Osteocyte (in vitro differentiated cells): Measurements from ENCODE around the gene TMC2. TPM values are rescaled to one million over a fixed set of nuclear protein-coding genes. Genes with fewer than 3 reads are reported as not detected.

Experiments
- DNase-seq: peaks from one replicate; pipeline ENCODE4 v3.0.0; 2021; ENCODE audit warnings: mixed read lengths; ENCODE audit not compliant: unreplicated experiment; ENCODE audit errors: extremely low spot score
- H3K27ac Mint-ChIP-seq: one replicate; pipeline ENCODE4 v1.8.0; 2021; ENCODE audit warnings: mild to moderate bottlenecking, mixed read lengths; ENCODE audit not compliant: unreplicated experiment
- H3K27me3 Mint-ChIP-seq: one replicate; pipeline ENCODE4 v1.8.0; 2021; ENCODE audit warnings: mixed read lengths; ENCODE audit not compliant: unreplicated experiment
- H3K36me3 Mint-ChIP-seq: one replicate; pipeline ENCODE4 v1.8.0; 2021; ENCODE audit warnings: mixed read lengths; ENCODE audit not compliant: unreplicated experiment
- H3K4me1 Mint-ChIP-seq: one replicate; pipeline ENCODE4 v1.8.0; 2021; ENCODE audit warnings: mixed read lengths; ENCODE audit not compliant: unreplicated experiment
- H3K4me3 Mint-ChIP-seq: one replicate; pipeline ENCODE4 v1.8.0; 2021; ENCODE audit warnings: mild to moderate bottlenecking, moderate library complexity, mixed read lengths; ENCODE audit not compliant: unreplicated experiment
- H3K9me3 Mint-ChIP-seq: one replicate; pipeline ENCODE4 v1.8.0; 2021; ENCODE audit warnings: mixed read lengths; ENCODE audit not compliant: unreplicated experiment
- total RNA-seq: library from RNA; stranded (reverse); gene quantifications from 2 replicates; pipeline ENCODE4 v1.2.1, GENCODE V29; 2021
- TF ChIP-seq, protein P1 (sequence below): fragments of 200-600 bp; sonication (generic); IDR thresholded peaks from 2 replicates; pipeline ENCODE4 v1.5.0; 2021; ENCODE audit warnings: antibody characterized with exemption, mild to moderate bottlenecking, moderate library complexity

Gene TMC2
- total RNA-seq, 1 donor from 2014 or later: not detected

DNA sequence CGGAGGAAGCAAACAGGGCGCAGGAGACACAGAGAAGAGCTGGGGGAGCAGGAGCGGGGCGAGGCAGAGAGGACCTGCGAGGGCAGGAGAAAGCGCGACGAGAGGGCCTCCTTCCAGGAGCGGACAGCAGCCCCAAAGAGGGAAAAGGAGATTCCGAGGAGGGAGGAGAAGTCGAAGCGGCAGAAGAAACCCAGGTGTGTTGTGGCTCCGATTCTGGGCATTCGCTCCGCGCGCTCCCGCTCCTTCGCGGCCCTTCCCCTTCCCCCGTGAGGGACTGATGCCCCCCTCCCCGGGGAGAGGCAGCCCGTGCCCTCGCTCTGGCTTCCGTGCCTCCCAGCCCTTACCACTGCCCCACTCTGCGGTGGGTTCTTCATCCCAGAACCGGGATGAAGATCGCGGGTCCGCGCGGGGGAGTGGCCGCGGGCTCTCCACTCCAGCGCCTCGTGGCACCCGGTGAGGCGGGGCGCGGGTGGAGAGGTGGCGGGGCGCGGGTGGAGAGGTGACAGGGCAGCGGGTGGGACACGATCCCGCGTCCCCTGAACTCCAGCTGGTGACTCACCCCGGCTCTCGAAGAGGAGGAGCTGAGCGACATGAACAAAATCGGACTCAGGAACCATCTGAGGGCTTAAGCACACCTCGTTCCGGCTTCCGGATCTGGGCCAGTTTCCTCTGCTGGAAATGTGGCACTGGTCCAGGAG, 22.4 kb downstream of the TMC2 start:
- Mint-ChIP-seq H3K4me1 (peaks cover 3% of the 10 kb centered on the region), H3K27ac (no peak overlapping the region), H3K36me3 (no peaks in the 10 kb centered on the region), H3K27me3 (peaks cover 71% of the 10 kb centered on the region), H3K4me3 (no peak overlapping the region), H3K9me3 (no peaks in the 10 kb centered on the region)
- TF ChIP-seq, protein P1, sequence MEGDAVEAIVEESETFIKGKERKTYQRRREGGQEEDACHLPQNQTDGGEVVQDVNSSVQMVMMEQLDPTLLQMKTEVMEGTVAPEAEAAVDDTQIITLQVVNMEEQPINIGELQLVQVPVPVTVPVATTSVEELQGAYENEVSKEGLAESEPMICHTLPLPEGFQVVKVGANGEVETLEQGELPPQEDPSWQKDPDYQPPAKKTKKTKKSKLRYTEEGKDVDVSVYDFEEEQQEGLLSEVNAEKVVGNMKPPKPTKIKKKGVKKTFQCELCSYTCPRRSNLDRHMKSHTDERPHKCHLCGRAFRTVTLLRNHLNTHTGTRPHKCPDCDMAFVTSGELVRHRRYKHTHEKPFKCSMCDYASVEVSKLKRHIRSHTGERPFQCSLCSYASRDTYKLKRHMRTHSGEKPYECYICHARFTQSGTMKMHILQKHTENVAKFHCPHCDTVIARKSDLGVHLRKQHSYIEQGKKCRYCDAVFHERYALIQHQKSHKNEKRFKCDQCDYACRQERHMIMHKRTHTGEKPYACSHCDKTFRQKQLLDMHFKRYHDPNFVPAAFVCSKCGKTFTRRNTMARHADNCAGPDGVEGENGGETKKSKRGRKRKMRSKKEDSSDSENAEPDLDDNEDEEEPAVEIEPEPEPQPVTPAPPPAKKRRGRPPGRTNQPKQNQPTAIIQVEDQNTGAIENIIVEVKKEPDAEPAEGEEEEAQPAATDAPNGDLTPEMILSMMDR: no peak
- no peak for DNase-seq

DNA sequence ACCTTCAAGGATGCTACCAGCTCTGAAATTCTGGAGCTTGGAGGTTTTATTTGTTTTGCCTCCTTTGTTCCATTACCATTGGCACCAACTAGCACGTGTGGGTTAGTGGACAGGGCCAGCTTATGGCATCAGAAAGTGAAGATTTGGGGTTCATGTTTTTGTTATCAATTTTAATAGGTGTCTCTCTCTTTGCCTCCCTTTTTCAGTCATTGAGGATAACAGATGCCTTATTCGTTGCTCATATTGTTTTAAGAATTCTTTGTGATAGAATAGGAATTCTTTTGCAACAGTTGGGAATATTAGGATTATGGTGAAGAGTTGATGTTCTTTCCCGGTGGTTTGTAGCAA, 22.9 kb downstream of the TMC2 start:
- H3K27me3 Mint-ChIP-seq: peaks cover 66% of the 10 kb centered on the region

DNA sequence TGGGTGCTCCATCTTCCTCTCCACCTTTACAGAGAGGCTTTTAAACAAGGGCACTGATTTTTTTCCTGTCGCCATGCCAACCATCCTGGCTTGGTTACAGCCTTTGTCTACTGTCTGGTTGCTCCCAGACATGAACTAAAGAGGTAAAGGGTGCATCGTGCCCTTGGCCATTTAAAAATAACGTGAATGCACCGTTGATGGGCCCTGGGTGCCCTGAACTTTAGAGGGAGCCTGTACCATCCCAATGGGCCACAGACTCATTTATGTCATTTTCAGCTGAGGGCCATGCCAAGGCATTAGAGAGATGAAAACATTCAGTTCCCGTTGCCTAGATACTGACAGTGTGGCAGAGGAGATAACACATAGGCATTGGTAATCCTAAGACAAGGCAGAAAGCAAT, 23.3 kb downstream of the TMC2 start:
- no peaks in the 10 kb centered on the region for H3K36me3 Mint-ChIP-seq
- H3K4me3 Mint-ChIP-seq: no peak overlapping the region
- peaks cover 3% of the 10 kb centered on the region for H3K4me1 Mint-ChIP-seq
- TF ChIP-seq, protein P1: no peak
- no peaks in the 10 kb centered on the region for H3K9me3 Mint-ChIP-seq
- DNase-seq: no peak
- H3K27ac Mint-ChIP-seq: no peak overlapping the region
- peaks cover 66% of the 10 kb centered on the region for H3K27me3 Mint-ChIP-seq

More for the DNA sequence above, 22.9 kb downstream of the TMC2 start:
- Mint-ChIP-seq H3K9me3 (no peaks in the 10 kb centered on the region), H3K36me3 (no peaks in the 10 kb centered on the region), H3K4me1 (peaks cover 3% of the 10 kb centered on the region), H3K27ac (no peak overlapping the region), H3K4me3 (no peak overlapping the region)
- no peak for DNase-seq
- TF ChIP-seq, protein P1: no peak

DNA sequence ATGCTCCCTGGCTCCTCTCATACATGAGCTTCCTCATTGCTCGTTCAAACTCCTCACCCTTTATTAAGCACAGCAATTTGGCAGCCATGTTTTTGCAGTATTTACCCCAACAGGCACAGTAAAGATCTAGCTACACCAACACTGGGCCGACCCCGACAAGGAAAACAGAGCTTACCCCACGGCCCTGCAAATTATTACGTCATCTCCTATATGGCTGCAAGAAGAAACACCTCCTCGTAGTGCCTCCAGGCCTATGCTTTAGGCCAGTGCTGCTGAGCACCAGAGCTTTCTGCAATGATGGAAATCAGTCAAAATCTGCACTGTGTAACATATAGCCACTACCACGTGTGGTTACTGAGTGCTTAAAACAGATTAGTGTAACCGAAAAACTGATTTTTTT, 26.7 kb downstream of the TMC2 start:
- Mint-ChIP-seq H3K27me3 (peaks cover 60% of the 10 kb centered on the region), H3K4me3 (no peak overlapping the region), H3K9me3 (no peaks in the 10 kb centered on the region), H3K27ac (no peak overlapping the region), H3K36me3 (no peaks in the 10 kb centered on the region), H3K4me1 (peaks cover 3% of the 10 kb centered on the region)
- TF ChIP-seq, protein P1: no peak
- DNase-seq: no peak

DNA sequence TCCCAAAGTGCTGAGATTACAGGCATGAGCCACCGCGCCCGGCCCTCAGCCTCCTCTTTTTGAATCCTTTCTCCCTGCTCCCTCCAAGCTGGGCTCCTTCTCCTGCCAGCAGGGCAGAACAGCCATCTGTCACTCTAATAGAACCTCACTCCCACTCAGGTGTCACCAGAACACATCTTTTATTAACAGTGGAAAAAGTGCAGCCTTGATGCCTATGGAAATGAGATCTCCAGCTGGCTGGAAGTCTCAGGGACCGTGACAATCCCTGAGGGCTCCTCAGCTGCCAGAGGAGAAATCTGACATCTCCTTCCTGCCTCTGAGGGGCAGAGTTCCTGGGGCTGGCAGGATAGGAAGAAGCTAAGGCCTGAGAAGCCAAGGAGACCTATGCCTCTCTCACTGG, 28.0 kb downstream of the TMC2 start:
- Mint-ChIP-seq H3K36me3 (no peaks in the 10 kb centered on the region), H3K27ac (no peak overlapping the region), H3K4me1 (no peaks in the 10 kb centered on the region), H3K27me3 (peaks cover 65% of the 10 kb centered on the region), H3K9me3 (no peaks in the 10 kb centered on the region), H3K4me3 (no peak overlapping the region)
- TF ChIP-seq, protein P1: no peak
- DNase-seq: no peak
